Retinal pigment epithelial cell (primary cell): ENCODE measurements around the gene PITPNB.
A peak's percentile ranks its signal among the peaks of the same experiment; 100 is the strongest.

Experiments
- DNase-seq: peaks from one replicate; pipeline ENCODE4 v3.0.0-alpha.2; 2010; ENCODE audit warnings: low read depth
- H3K4me3 ChIP-seq: 2 replicates; pipeline ENCODE4 v1.5.1; 2011; ENCODE audit warnings: mild to moderate bottlenecking, low read length, control low read depth, moderate library complexity
- CTCF ChIP-seq: conservative IDR thresholded peaks from 2 replicates; pipeline ENCODE4 v1.5.1; 2011; ENCODE audit warnings: low read depth, low read length, control low read depth, inconsistent platforms

The PITPNB gene

GRCh38 chr22:27868732-27869282, 50.2 kb downstream of the PITPNB start:
- TF ChIP-seq CTCF = no peak
- H3K4me3 ChIP-seq = no peak overlapping the region
- DNase-seq = no peak

GRCh38 chr22:27867953-27868731, 50.9 kb downstream of the PITPNB start:
- H3K4me3 ChIP-seq = no peak overlapping the region
- no peak for DNase-seq
- peak; percentile 1 for TF ChIP-seq CTCF

GRCh38 chr22:27867085-27867952, 51.7 kb downstream of the PITPNB start:
- no peak overlapping the region for H3K4me3 ChIP-seq
- no peak for DNase-seq
- no peak for TF ChIP-seq CTCF

- no peak overlapping the region for H3K4me3 ChIP-seq
- no peak for TF ChIP-seq CTCF
- DNase-seq = no peak
Observed at GRCh38 chr22:27866135-27867084, 52.6 kb downstream of the PITPNB start.

GRCh38 chr22:27865496-27865895, 53.6 kb downstream of the PITPNB start:
- TF ChIP-seq CTCF = no peak
- DNase-seq = no peak
- no peak overlapping the region for H3K4me3 ChIP-seq

GRCh38 chr22:27863556-27863955, 55.5 kb downstream of the PITPNB start:
- DNase-seq = no peak
- TF ChIP-seq CTCF = no peak
- H3K4me3 ChIP-seq = no peak overlapping the region
